ENCODE results near the gene FOXL3.
A peak's percentile ranks its signal among the peaks of the same experiment; 100 is the strongest.
"Not testable (repeated sequence)": the region's sequence is repeated elsewhere in the genome, so short reads cannot be mapped to it uniquely, and the experiment has no call there.

Gene FOXL3

DNA sequence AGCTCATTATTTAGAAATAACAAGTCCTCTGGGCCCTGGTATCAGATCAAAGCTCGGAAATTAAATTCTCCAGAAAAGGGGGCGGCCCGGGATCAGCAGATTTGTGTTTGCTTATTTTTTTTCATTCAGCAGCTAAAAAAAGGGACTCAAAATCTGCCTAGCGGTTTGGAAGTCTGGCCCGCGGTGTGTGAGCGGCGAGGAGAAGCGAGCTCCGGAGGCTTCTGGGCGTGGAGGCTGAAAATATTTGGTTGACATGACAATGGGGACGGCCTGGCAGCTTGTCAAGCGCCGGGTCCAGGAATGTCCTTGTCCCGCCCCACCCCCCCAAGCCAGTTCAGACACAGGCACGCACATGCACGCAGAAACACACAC, 43.4 kb downstream of the FOXL3 start:
- Histone ChIP-seq H3K36me3 (ENCODE audit: control insufficient read depth in 2 of 2, insufficient read depth in 1 of 2, low read length in 2 of 2) (no peaks in the 10 kb centered on the region), H3K4me1 (ENCODE audit: control insufficient read depth, insufficient read depth, low read length) (no peaks in the 10 kb centered on the region), H3K9me3 (ENCODE audit: control insufficient read depth, insufficient read depth, low read depth, low read length) (no peaks in the 10 kb centered on the region), H3K27ac (ENCODE audit: extremely low read depth, low read depth, low read length) (no peak overlapping the region), H3K4me3 (ENCODE audit: low read depth, low read length) (no peak overlapping the region)
- no peak for TF ChIP-seq GLI2 (tag by site-specific recombination; IDR thresholded peaks at IDR 0.05; ENCODE audit: borderline replicate concordance, low read depth)
- TF ChIP-seq HOXC10 (CRISPR knock-in tag; IDR thresholded peaks at IDR 0.05) = no peak
- CTCF ChIA-PET = interaction anchor here (0.6 to 2.3 kb wide), 10 partner anchors 8 to 507 kb away, joined by 3 to 6 read pairs (median 3); no protein-coding TSS in a partner anchor
- POLR2A ChIA-PET = no interaction called here

DNA sequence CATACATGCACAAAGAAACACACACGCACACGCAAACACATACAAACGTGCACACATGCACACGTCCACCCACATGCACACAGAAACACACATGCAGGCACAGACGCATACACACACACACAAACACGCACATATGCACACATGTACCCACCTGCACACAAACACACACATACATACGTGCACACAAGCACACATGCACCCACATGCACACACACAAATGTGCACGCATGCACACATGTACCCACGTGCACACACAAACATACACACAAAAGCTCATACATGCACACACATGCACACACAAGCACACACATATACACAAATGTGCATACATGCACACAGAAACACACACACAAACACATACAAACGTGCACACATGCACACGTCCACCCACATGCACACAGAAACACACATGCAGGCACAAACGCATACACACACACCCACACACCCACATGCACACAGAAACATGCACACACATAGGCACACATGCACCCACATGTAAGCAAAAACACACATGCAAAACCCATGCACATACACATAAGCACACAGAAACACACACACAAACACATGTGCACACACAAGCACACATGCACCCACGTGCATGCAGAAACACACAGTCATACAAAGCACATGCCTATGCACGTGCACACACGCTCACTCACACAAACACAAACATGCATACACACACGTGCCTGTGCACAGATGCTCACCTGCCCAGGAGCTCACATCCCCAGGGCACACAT, 44.8 kb downstream of the FOXL3 start:
- ChIA-PET CTCF (interaction anchor here (0.7 kb wide), 1 partner anchor 218 kb away, joined by 3 read pairs; no protein-coding TSS in a partner anchor), POLR2A (no interaction called here)
- no peaks in the 10 kb centered on the region for H3K9me3 ChIP-seq (ENCODE audit: control insufficient read depth, insufficient read depth, low read depth, low read length)
- H3K4me1 ChIP-seq (ENCODE audit: control insufficient read depth, insufficient read depth, low read length) = no peaks in the 10 kb centered on the region
- no peak overlapping the region for H3K27ac ChIP-seq (ENCODE audit: extremely low read depth, low read depth, low read length)
- no peak overlapping the region for H3K4me3 ChIP-seq (ENCODE audit: low read depth, low read length)
- H3K36me3 ChIP-seq (ENCODE audit: control insufficient read depth in 2 of 2, insufficient read depth in 1 of 2, low read length in 2 of 2) = no peaks in the 10 kb centered on the region
- TF ChIP-seq, protein P1, sequence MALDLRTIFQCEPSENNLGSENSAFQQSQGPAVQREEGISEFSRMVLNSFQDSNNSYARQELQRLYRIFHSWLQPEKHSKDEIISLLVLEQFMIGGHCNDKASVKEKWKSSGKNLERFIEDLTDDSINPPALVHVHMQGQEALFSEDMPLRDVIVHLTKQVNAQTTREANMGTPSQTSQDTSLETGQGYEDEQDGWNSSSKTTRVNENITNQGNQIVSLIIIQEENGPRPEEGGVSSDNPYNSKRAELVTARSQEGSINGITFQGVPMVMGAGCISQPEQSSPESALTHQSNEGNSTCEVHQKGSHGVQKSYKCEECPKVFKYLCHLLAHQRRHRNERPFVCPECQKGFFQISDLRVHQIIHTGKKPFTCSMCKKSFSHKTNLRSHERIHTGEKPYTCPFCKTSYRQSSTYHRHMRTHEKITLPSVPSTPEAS (tag by site-specific recombination; IDR thresholded peaks at IDR 0.05) = peak; percentile 55; the same call in 1 of the 2 replicates
- TF ChIP-seq ZNF473 (tag by site-specific recombination; IDR thresholded peaks at IDR 0.05) (peak; percentile 50; the same call in 1 of the 2 replicates), ZNF211 (tag by site-specific recombination; IDR thresholded peaks at IDR 0.05; ENCODE audit: low read depth) (no peak)
- TF ChIP-seq, protein P2, sequence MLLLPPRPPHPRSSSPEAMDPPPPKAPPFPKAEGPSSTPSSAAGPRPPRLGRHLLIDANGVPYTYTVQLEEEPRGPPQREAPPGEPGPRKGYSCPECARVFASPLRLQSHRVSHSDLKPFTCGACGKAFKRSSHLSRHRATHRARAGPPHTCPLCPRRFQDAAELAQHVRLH (tag by site-specific recombination; IDR thresholded peaks at IDR 0.05) = no peak

DNA sequence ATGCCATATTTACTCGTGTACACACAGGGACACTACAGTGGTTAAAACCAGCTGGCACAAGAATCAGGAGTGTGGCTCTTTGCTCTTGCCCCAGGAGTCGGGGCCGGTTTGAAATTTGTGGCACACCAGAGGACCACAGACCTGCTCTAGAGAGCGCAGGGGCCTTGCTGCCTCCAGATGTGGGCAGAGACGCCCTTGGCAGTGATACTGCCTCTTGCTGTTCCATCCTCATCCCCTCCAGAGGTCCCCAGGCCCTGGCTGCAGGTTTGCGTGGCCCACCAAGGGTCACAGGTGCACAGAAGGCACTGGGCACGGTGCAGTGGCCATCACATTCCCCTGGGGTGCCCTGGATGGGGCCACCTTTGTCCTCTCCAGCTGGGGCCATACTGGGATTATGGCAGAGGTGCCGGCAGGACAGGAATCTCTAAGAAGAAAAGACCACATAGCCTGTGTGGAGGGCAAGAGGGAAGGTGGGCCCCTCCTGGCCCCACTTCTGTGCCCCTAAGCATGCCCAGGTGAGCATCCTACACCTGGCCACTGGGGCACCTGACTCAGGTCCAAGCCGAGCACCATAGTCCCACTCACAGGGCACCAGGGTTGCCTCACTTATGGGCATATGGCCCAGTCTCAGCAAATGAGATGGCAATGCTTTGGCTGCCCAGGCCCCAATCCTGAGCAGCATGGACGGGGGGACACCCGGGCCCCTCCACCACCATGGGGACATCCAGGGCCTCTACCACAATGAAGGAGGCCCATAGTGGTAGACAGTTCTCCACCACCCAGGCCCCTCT, 45.6 kb downstream of the FOXL3 start:
- POLR2A ChIA-PET = no interaction called here
- H3K4me1 ChIP-seq (ENCODE audit: control insufficient read depth, insufficient read depth, low read length) = no peaks in the 10 kb centered on the region

DNA sequence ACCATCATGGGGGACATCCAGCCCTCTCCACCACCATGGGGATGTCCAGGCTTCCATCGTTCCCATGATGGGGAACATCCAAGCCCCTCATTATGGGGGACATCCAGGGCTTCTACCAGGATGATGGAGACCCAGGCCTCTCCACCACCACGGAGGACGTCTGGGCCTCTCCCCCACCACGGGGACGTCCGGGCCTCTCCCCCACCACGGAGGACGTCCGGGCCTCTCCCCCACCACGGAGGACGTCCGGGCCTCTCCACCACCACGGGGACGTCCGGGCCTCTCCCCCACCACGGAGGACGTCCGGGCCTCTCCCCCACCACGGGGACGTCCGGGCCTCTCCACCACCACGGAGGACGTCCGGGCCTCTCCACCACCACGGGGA, 46.2 kb downstream of the FOXL3 start:
- H3K4me3 ChIP-seq (ENCODE audit: low read depth, low read length); CTCF ChIA-PET; POLR2A ChIA-PET; H3K27ac ChIP-seq (ENCODE audit: extremely low read depth, low read depth, low read length); H3K9me3 ChIP-seq (ENCODE audit: control insufficient read depth, insufficient read depth, low read depth, low read length); H3K36me3 ChIP-seq (ENCODE audit: control insufficient read depth in 2 of 2, insufficient read depth in 1 of 2, low read length in 2 of 2); H3K4me1 ChIP-seq (ENCODE audit: control insufficient read depth, insufficient read depth, low read length): not testable (repeated sequence)

More for the DNA sequence above, 45.6 kb downstream of the FOXL3 start:
- TF ChIP-seq, protein P3, sequence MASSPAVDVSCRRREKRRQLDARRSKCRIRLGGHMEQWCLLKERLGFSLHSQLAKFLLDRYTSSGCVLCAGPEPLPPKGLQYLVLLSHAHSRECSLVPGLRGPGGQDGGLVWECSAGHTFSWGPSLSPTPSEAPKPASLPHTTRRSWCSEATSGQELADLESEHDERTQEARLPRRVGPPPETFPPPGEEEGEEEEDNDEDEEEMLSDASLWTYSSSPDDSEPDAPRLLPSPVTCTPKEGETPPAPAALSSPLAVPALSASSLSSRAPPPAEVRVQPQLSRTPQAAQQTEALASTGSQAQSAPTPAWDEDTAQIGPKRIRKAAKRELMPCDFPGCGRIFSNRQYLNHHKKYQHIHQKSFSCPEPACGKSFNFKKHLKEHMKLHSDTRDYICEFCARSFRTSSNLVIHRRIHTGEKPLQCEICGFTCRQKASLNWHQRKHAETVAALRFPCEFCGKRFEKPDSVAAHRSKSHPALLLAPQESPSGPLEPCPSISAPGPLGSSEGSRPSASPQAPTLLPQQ (tag by site-specific recombination; IDR thresholded peaks at IDR 0.05) = no peak
- TF ChIP-seq ZNF791 (tag by site-specific recombination; IDR thresholded peaks at IDR 0.05) = no peak
- no peak for TF ChIP-seq ZNF16 (tag by site-specific recombination; IDR thresholded peaks at IDR 0.05; ENCODE audit: low read depth)
- no peak for TF ChIP-seq ZNF391 (tag by site-specific recombination; IDR thresholded peaks at IDR 0.05; ENCODE audit: borderline replicate concordance, low read depth)
- TF ChIP-seq, protein P4, sequence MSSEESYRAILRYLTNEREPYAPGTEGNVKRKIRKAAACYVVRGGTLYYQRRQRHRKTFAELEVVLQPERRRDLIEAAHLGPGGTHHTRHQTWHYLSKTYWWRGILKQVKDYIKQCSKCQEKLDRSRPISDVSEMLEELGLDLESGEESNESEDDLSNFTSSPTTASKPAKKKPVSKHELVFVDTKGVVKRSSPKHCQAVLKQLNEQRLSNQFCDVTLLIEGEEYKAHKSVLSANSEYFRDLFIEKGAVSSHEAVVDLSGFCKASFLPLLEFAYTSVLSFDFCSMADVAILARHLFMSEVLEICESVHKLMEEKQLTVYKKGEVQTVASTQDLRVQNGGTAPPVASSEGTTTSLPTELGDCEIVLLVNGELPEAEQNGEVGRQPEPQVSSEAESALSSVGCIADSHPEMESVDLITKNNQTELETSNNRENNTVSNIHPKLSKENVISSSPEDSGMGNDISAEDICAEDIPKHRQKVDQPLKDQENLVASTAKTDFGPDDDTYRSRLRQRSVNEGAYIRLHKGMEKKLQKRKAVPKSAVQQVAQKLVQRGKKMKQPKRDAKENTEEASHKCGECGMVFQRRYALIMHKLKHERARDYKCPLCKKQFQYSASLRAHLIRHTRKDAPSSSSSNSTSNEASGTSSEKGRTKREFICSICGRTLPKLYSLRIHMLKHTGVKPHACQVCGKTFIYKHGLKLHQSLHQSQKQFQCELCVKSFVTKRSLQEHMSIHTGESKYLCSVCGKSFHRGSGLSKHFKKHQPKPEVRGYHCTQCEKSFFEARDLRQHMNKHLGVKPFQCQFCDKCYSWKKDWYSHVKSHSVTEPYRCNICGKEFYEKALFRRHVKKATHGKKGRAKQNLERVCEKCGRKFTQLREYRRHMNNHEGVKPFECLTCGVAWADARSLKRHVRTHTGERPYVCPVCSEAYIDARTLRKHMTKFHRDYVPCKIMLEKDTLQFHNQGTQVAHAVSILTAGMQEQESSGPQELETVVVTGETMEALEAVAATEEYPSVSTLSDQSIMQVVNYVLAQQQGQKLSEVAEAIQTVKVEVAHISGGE (tag by site-specific recombination; conservative IDR thresholded peaks at IDR 0.05; ENCODE audit: low read depth) = no peak
- Histone ChIP-seq H3K27ac (ENCODE audit: extremely low read depth, low read depth, low read length) (no peak overlapping the region), H3K4me3 (ENCODE audit: low read depth, low read length) (no peak overlapping the region), H3K9me3 (ENCODE audit: control insufficient read depth, insufficient read depth, low read depth, low read length) (no peaks in the 10 kb centered on the region), H3K36me3 (ENCODE audit: control insufficient read depth in 2 of 2, insufficient read depth in 1 of 2, low read length in 2 of 2) (no peaks in the 10 kb centered on the region)
- CTCF ChIA-PET = no interaction called here
